ENCODE measurements around the gene TMEM151A.
A peak's percentile ranks its signal among the peaks of the same experiment; 100 is the strongest.

- TF ChIP-seq CTCF (conservative IDR thresholded peaks at IDR 0.05 in 1 of 2, IDR thresholded peaks at IDR 0.05 in 1 of 2; ENCODE audit: low read depth in 1 of 2, low read length in 2 of 2) (peak in 1 of 2 donors; percentile 28), EZH2 (IDR thresholded peaks at IDR 0.05; ENCODE audit: low read length, missing control alignments) (no peak)
Observed at GRCh38 chr11:66264914-66265313, 26.8 kb upstream of the TMEM151A start.

Measured in fibroblast of lung (primary cell).